PC-9 (cell line): ENCODE results near the gene PCDHA5. TPM values are rescaled to one million over a fixed set of nuclear protein-coding genes. Genes with fewer than 3 reads are reported as not detected.
"Not testable (repeated sequence)": the region's sequence is repeated elsewhere in the genome, so short reads cannot be mapped to it uniquely, and the experiment has no call there.

Experiments used
- BruUV-seq: library from RNA; stranded (reverse); fragments of 400-500 nt; replicated peaks from 2 replicates; lab custom pipeline; 2021; lab: Mats Ljungman, UMichigan
- CTCF ChIA-PET: fragments of 300-600 bp; sonication (Branson Sonifier 250); formaldehyde crosslinking; loops from one replicate; lab custom pipeline; 2022; ENCODE audit warnings: antibody characterized with exemption; lab: Charles Lee
- POLR2A ChIA-PET: fragments of 300-600 bp; sonication (Branson Sonifier 250); formaldehyde crosslinking; loops from one replicate; lab custom pipeline; 2022; ENCODE audit warnings: antibody characterized with exemption; ENCODE audit not compliant: unreplicated experiment; lab: Charles Lee
- DNase-seq, 2 experiments: peaks; one replicate each; pipeline versions ENCODE4 v3.0.0 to v3.0.0-alpha.2; 2015 to 2022; ENCODE audit warnings: mixed read lengths in 1 of 2
- H2AFZ ChIP-seq: fragments of 200-600 bp; sonication (generic); 2 replicates; pipeline ENCODE4 v1.8.1; 2017; ENCODE audit warnings: antibody characterized with exemption
- H3F3A ChIP-seq: fragments of 200-600 bp; sonication (generic); 2 replicates; pipeline ENCODE4 v1.8.1; 2017; ENCODE audit warnings: antibody characterized with exemption, mild to moderate bottlenecking, low read depth; ENCODE audit not compliant: insufficient read depth
- H3K27ac ChIP-seq: fragments of 200-600 bp; sonication (generic); 2 replicates; pipeline ENCODE4 v1.6.1; 2016; ENCODE audit warnings: mixed run types
- H3K27me3 ChIP-seq: fragments of 200-600 bp; sonication (generic); 2 replicates; pipeline ENCODE4 v1.6.1; 2016; ENCODE audit warnings: low read depth, mixed run types; ENCODE audit not compliant: insufficient read depth
- H3K36me3 ChIP-seq: fragments of 200-600 bp; sonication (generic); 2 replicates; pipeline ENCODE4 v1.6.1; 2016; ENCODE audit warnings: low read depth, mixed run types
- H3K4me1 ChIP-seq: fragments of 200-600 bp; sonication (generic); replicated peaks from 2 replicates; pipeline ENCODE4 v1.6.1; 2016; ENCODE audit warnings: mixed run types; ENCODE audit not compliant: insufficient read depth
- H3K4me2 ChIP-seq: fragments of 200-600 bp; sonication (generic); 2 replicates; pipeline ENCODE4 v1.6.1; 2017; ENCODE audit warnings: mixed run types
- H3K4me3 ChIP-seq: fragments of 200-600 bp; sonication (generic); 2 replicates; pipeline ENCODE4 v1.6.1; 2016; ENCODE audit warnings: mixed run types
- H3K79me2 ChIP-seq: fragments of 200-600 bp; sonication (generic); 2 replicates; pipeline ENCODE4 v1.6.1; 2017; ENCODE audit warnings: low read depth, mixed run types
- H3K9me2 ChIP-seq: fragments of 200-600 bp; sonication (generic); 2 replicates; pipeline ENCODE4 v1.8.1; 2017; ENCODE audit warnings: mild to moderate bottlenecking; ENCODE audit not compliant: insufficient read depth
- H3K9me3 ChIP-seq: fragments of 200-600 bp; sonication (generic); 2 replicates; pipeline ENCODE4 v1.8.1; 2016; ENCODE audit warnings: low read depth; ENCODE audit not compliant: insufficient read depth
- H4K20me1 ChIP-seq: fragments of 200-600 bp; sonication (generic); 2 replicates; pipeline ENCODE4 v1.8.1; 2017; ENCODE audit not compliant: insufficient read depth
- CTCF ChIP-seq: fragments of 200-600 bp; sonication (generic); conservative IDR thresholded peaks from 2 replicates; pipeline ENCODE4 v1.6.1; 2017; ENCODE audit warnings: mixed run types, antibody characterized with exemption, mild to moderate bottlenecking, moderate library complexity
- EZH2 ChIP-seq: fragments of 200-600 bp; sonication (generic); IDR thresholded peaks from 2 replicates; pipeline ENCODE4 v1.8.0; 2017; ENCODE audit warnings: antibody characterized with exemption, low read depth
- intact Hi-C: fragments of 100-400 bp; cut with micrococcal nuclease; formaldehyde crosslinking; loops from one replicate; pipeline ENCODE4 v1.10.0; 2022; ENCODE audit not compliant: unreplicated experiment
- total RNA-seq: library from RNA; stranded (reverse); gene quantifications from 2 replicates; pipeline ENCODE4 v1.2.3, GENCODE V29; 2021

PCDHA5 gene
- total RNA-seq, 1 experiment from 2014 or later: not detected

DNA sequence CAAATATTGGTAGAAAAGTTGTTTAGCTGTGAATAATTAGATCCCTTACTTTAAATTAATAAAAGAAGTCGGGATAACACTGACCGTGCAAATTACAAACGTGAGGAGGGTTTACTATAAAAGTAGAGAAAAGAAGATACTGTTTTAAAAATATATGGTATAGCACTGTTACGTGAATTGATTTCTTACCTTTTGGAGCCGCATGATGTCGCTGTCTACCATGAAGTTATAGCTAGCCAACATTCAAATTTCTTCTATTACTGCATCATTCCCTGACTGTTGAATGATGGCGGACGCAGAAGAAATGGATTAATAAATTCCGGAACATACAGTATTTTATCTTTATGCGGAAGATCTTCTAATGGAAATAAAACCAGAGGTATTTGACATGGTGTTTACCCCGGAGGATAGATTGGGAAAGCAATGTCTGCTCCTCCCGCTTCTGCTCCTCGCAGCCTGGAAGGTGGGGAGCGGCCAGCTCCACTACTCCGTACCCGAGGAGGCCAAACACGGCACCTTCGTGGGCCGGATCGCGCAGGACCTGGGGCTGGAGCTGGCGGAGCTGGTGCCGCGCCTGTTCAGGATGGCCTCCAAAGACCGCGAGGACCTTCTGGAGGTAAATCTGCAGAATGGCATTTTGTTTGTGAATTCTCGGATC is 6.4 kb downstream of the PCDHA5 start, which contains the start of gene PCDHA6:
Gene PCDHA6 (plus strand): TSS at position 257 of the 658 bp plus-strand sequence. CDS start 132 bp downstream, at position 389.
- no peak within 1 kb of the TSS for H3K4me3 ChIP-seq
- H3K4me1 ChIP-seq: no peaks in the 10 kb centered on the region
- H3K79me2 ChIP-seq: no peaks in the 10 kb centered on the region
- no peaks in the 10 kb centered on the region; the same call in 1 of the 2 replicates for H3K9me3 ChIP-seq
- H3K36me3 ChIP-seq: no peaks in the 10 kb centered on the region
- ChIA-PET CTCF (interaction anchor here (1.0 kb wide), 1 partner anchor 14 kb away, joined by 3 read pairs; no protein-coding TSS in a partner anchor), POLR2A (no interaction called here)
- H3K4me2 ChIP-seq: no peak within 1 kb of the TSS
- intact Hi-C loops: no loop called here
- no peaks in the 10 kb centered on the region for H3K27me3 ChIP-seq
- no peak within 1 kb of the TSS for H2AFZ ChIP-seq
- no peak within 1 kb of the TSS for H3K27ac ChIP-seq
- no peaks in the 10 kb centered on the region for H3K9me2 ChIP-seq
- H3F3A ChIP-seq: no peaks in the 10 kb centered on the region
- no TSS peak for BruUV-seq
- no peaks in the 10 kb centered on the region for H4K20me1 ChIP-seq
- TF ChIP-seq CTCF: no peak
- no peak for TF ChIP-seq EZH2
- no peak for DNase-seq

GRCh38 chr5:140828362-140828737 is 6.9 kb downstream of the PCDHA5 start:
- Histone ChIP-seq H4K20me1 (no peaks in the 10 kb centered on the region), H3K36me3 (no peaks in the 10 kb centered on the region), H2AFZ (no peak overlapping the region), H3K9me2 (no peaks in the 10 kb centered on the region), H3K4me3 (no peak overlapping the region), H3K4me1 (no peaks in the 10 kb centered on the region), H3F3A (no peaks in the 10 kb centered on the region), H3K79me2 (no peaks in the 10 kb centered on the region), H3K27ac (no peak overlapping the region), H3K27me3 (no peaks in the 10 kb centered on the region), H3K9me3 (no peaks in the 10 kb centered on the region; the same call in 1 of the 2 replicates), H3K4me2 (no peak overlapping the region)
- intact Hi-C loops: no loop called here
- no TSS peak for BruUV-seq
- POLR2A ChIA-PET: no interaction called here
- CTCF ChIA-PET: interaction anchor here (1.0 kb wide), 1 partner anchor 13 kb away, joined by 3 read pairs; no protein-coding TSS in a partner anchor
- no peak for TF ChIP-seq EZH2
- no peak for TF ChIP-seq CTCF
- no peak for DNase-seq

DNA sequence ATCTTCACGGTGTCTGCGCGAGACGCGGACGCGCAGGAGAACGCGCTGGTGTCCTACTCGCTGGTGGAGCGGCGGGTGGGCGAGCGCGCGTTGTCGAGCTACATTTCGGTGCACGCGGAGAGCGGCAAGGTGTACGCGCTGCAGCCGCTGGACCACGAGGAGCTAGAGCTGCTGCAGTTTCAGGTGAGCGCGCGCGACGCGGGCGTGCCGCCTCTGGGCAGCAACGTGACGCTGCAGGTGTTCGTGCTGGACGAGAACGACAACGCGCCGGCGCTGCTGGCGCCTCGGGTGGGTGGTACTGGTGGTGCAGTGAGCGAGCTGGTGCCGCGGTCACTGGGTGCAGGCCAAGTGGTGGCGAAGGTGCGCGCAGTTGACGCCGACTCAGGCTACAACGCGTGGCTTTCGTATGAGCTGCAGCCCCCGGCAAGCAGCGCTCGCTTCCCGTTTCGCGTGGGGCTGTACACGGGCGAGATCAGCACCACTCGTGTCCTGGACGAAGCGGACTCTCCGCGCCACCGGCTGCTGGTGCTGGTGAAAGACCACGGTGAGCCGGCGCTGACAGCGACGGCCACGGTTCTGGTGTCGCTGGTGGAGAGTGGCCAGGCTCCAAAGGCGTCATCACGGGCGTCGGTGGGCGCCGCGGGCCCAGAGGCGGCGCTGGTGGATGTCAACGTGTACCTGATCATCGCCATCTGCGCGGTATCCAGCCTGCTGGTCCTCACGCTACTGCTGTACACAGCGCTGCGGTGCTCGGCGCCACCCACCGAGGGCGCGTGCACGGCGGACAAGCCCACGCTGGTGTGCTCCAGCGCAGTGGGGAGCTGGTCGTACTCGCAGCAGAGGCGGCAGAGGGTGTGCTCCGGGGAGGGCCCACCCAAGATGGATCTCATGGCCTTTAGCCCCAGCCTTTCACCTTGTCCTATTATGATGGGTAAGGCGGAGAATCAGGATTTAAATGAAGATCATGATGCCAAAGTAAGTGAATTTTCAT is 8.4 kb downstream of the PCDHA5 start:
- H3K36me3 ChIP-seq, H3K4me3 ChIP-seq, H3K4me2 ChIP-seq, H3K27me3 ChIP-seq, H3K27ac ChIP-seq, H3K9me2 ChIP-seq, H3K79me2 ChIP-seq, POLR2A ChIA-PET, BruUV-seq, H4K20me1 ChIP-seq, CTCF ChIA-PET, intact Hi-C loops, DNase-seq, H3F3A ChIP-seq, H3K4me1 ChIP-seq, H2AFZ ChIP-seq, H3K9me3 ChIP-seq: not testable (repeated sequence)
